Stimulated activated CD4-positive, alpha-beta T cell treated with anti-CD3 and anti-CD28 coated beads, Interleukin-2, amount 100 ng/mL, for 4 hours (primary cell): Measurements from ENCODE around the gene MRPL38.

Source experiments
- DNase-seq: peaks from one replicate; pipeline ENCODE4 v3.0.0-alpha.2; 2020; ENCODE audit warnings: low read depth

Gene MRPL38

DNA sequence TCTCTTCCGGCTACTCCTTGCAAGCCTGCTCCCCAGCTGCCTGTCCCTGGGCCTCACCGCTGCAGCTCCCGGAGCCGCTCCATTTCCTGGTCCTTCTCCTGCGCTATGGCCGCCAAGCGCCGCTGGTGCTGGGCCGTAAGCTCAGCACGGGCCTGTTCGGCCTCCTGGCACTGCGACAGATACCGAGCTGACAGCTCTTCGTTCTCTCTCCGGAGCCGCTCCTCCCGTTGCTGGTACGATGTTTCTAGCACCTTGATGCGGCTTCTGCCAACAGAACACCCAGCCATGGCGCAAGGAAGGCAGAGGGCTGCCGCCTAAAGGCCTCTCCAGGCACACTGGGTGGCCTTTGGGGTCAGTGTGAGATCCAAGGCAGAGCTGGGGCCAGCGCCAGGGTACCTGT is 14.9 kb upstream of the MRPL38 start:
- no peak for DNase-seq

- DNase-seq, result no peak
Observed at GRCh38 chr17:75917917-75918445, 13.3 kb upstream of the MRPL38 start.

DNA sequence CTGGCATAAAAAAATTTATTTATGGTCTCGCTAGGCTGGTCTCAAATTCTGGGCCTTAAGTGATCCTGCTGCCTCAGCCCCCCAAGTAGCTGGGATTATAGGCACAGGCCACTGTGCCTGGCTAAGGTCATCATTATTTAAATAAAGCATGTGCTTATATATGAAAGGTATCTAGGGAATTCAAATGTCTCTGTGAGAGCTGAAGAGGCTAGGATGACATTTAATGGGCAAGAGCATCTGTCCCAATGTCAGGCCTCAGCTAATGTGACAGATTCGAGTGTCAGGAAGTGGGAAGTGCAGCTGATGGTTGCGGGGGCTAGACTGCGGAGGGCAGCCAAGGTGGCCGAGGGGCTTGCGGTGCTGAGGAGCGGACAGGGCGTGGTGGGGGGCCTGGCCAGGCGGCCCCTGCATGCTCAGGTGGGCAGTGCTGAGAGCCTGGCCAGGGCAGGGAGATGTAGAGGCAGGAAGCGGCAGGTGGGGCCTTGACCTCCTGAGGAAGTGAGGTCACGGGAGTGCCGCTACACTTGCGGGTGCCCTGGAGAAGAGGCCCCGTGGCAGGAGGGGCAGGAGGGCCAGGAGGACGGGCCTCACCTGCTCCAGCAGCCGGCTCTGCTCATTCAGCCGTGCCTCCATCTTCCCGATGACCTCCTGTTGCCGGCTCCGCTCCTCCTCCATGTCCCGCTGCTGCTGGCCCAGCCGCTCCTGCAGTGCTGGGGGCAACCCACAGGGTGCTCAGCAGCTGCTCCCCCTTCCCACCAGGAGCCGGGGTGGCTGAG is 12.6 kb upstream of the MRPL38 start:
- DNase-seq, result no peak

GRCh38 chr17:75915268-75915667 is 10.6 kb upstream of the MRPL38 start:
- DNase-seq, result no peak

- DNase-seq, result no peak
Observed at GRCh38 chr17:75914643-75915267, 10.1 kb upstream of the MRPL38 start.

- no peak for DNase-seq
Observed at GRCh38 chr17:75913537-75914210, 9.0 kb upstream of the MRPL38 start.

DNA sequence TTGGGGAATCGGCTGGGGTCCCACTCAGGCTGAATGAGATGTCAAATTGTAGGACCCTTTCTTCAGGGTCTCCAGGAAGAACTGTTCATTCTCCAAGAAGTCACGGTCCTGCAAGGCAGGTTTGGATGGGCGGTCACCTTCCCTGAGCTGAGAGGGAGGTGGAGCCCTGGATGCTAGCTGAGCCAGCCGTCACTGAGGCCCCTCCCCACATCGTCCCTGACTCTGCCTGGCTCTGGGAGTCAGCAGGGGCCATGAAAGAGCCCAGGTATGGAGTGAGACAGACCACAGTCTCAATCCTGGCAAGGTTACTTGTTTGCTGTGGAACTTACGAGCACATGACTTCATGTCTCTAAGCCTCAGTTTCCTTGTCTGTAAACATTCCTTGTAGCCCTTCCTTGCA is 6.0 kb upstream of the MRPL38 start:
- DNase-seq, result no peak

DNA sequence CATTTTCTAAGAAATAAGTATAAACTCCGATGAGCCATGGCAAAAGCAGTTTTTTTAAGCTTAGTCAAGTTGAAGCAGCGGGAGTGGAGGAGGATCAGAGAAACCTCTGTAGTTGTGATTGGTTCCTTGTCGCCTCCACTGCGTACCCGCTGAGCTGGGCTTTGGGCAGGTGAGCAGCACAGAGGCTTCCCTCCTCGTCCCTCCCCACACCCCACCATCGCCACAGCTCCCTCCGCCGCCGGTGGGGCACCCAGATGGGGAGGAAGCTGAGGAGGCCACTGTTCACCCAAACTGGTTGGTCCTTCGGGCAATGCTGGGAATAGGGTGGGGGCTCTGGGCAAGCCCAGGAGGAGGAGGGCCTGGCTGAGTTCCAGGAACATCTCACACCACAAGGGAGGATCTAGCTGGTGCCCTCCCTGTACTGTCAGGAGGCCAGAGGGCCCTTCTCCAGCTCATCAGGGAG is 5.2 kb upstream of the MRPL38 start:
- no peak for DNase-seq

GRCh38 chr17:75909051-75909811 is 4.5 kb upstream of the MRPL38 start:
- no peak for DNase-seq

DNA sequence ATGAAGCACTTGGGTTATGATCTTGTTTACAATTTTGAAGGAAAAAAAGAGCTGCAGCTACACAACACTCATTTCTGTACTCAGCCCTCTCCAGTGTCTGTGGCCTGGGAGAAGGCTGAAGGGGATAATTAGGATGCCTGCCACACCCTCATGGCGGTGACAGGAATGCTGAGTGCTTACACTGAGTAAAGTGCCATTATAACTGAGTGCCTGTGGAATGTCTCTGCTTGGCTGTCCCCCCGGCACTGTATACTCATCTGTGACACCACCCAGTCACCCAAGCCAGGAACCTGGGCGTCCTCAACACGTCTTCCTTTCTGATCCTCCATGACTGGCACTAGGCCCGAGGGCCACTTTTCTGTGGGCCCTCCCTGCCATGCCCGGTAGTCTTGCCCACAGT is 3.5 kb upstream of the MRPL38 start:
- DNase-seq, result no peak

DNA sequence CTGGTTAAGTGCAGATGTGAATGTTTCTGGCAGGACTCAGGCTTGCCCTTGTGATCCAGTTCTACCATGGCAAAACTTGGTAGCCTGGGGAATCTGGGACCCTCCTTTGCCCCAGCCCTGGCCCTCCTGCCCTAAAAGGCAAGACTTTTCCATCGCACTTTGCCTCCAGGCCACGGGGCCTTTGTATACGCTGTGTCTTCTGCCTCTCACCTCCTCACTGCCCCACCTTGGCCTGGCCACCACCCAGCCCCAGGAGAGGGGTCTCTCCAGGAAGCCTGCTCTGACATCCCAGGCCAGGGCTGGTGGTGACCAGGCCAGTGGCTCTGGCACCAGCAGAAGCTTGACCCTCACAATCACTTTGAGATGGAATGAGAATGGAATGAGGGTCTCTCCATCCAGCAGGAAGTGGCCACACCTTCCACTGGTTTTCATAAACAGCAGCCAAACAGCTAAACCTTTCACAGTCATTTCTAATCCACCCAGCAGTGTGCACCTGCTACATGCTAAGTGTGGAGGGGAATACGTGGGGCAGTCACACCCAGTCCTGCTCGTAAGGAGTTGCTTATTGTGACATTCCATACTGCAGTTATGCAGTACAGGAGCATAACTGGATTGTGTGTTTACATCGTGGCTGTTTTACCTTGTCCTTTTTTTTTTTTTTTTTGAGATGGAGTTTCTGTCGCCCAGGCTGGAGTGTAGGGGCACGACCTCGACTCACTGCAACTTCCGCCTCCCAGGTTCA is 1.6 kb upstream of the MRPL38 start:
- DNase-seq, result no peak

DNA sequence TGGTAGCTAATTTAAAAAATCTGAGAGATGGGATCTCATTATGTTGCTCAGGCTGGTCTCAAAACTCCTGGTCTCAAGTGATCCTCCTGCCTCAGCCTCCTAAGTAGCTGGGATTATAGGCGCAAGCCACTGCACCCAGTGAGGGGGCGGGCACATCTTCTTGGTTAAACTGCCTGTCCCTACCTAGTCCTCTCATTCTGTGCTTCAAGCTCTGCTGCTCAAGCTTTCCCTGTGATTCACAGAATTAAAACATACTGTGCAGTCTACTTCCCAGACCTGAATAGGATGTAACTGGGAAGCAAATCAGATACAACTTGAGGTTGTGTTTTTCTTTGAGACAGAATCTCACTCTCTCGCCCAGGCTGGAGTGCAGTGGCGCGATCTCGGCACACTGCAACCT is 2.3 kb downstream of the MRPL38 start:
- no peak for DNase-seq

GRCh38 chr17:75901727-75902126 is 3.0 kb downstream of the MRPL38 start:
- no peak for DNase-seq

DNA sequence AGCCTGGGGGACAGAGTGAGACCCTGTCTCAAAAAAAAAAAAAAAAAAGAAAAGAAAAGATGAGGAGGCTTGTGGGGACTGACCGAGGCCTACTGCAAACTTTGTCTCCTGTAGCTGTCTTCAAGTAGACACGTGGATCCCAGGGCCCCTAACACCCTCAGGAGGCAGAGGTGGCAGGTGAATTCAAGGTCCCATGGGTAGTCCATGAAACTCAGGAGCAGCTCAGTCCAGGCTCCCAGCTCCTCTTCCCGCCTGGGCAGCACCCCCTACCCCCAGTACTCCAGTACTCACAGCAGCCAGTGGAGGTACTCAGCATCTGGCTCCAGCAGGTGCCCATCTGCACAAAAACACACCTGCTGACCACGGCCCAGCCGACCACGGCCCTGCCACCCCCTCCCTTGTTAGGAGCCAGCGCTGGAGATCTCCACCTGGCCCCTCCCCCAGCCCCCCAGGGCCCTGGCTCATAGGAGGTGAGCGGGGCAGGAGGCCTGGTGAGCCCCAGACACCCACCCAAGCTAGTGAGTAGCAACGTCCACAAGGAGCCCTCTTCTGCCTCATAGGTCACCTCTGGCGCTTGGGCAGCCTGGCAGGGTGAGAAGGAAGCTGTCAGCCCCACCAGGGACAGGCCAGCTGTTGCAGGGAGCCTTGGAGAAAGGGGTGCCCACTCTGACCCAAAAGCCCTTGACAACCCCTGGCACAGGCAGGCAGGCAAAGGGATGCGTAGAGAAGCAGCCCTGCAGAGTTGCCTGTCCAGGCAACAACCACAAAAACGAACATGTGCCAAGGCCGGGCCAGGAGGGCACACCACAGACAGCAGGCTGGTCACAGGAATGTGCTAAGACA is 3.8 kb downstream of the MRPL38 start:
- DNase-seq, result no peak

DNA sequence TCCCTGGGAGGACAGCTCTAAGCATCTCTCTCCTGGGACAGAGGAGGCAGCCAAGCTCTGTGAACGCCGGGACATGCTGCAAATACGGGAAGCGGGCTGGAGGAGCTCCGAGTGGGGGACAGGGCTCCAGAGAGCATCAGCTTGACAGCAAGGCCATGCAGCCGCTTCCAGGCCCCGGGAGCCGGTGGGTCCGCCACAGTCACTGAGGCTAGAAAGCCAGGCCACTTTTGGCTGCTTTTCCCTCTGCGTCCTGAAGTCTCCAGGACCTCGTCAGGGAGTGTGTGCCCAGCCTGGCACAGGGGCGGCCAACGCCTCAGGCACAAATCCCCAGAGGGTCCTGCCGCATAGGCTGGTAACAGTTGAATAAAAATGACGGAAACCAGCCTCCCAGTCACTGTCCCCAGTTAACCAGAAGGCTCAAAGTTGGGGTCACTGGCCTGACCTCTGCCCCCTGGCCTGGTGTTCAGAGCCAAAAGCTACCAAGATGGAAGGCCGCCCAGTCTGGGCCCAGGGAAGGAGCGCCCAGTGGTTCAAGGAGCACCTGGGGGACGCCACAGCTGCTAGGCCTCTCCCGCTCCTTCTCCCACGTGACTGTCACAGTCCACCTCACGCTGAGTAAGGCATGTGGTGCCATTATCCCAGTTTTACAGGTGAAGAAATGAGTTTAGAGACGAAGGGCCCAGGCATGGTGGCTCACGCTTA is 4.8 kb downstream of the MRPL38 start:
- no peak for DNase-seq

GRCh38 chr17:75899353-75899752 is 5.3 kb downstream of the MRPL38 start:
- no peak for DNase-seq

DNA sequence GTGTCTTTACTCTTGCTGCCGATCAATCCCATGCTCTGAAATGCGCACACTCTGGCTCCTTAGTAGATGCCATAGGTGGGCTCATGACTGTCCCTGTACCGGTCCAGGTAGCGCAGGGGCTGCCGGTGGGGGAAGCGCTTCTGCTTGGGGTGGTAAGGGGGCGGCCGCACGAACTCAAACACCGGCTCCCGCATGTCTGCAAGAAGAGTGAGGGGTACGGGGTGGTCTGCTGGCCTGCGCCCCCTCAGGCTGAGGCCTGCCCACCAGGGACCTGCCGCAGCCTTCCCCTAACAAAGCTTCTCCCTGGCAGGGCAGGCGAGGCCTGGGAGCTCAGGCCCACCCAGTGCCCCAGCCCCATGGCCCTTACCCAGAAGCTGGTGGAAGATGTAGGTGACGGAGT is 5.9 kb downstream of the MRPL38 start:
- DNase-seq, result no peak

DNA sequence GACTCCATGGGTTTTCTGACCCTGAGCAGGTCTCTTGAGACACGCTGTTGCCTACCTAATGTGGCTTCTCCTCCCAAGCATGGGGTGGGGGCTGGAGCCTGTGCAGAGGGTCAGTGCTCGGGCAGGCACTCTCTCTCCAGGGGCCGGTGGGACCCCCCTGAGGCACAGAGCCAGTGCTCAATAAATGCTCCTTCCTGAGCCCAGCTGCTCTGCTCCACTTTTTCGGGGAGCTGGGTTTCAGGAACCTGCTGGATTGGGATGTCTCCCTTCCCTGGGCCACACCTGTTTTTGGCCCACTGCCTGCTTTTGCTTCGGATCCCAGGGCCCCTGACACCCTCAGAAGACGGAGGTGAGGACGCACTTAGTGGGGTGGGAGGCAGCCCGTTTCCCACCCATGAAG is 6.6 kb downstream of the MRPL38 start:
- no peak for DNase-seq

DNA sequence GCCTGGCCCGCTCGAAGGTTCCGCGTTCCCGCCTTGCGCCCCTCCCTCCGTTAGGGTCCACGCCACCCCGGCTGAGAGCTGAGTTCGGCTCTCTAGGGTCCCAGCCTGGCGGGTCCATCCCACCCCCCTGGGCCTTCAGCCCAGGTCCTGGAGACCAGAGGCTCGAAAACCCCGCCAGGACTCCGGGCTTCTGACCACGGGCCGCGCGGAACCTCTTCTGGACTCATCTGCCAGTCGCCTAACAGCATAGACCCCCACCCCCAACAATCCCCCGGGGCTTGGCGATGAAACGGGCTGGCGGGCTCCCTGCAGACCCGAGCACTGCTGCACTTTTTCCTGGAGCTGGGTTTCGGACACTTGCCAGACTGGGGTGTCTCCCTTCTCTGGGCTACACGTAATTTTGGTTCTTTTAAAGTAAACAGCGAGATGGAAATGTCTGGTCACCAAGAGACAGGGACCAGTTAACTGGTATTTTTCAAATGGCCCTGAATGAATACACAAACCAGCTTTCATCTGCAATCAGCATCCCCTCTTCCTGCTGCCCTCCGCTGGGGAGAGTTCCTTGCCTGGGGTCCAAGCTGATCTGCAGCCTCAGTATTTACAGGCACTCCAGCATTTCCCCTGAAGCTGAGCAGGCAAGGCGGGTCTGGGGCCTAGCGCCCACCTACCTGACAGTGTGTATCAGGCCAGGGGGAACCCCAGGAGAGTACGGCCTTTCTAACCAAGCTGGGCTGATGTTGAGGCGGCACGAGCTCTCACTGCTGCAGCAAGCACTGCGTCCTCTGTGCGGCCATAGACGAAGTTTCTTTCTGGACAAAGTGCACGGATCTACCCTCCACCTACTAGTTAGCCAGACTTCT is 7.3 kb downstream of the MRPL38 start:
- DNase-seq, result no peak
